ENCODE results near the gene MYL6B.
"Not testable (repeated sequence)": the region's sequence is repeated elsewhere in the genome, so short reads cannot be mapped to it uniquely, and the experiment has no call there.

MYL6B gene

GRCh38 chr12:56186957-56187356 lies 34.6 kb downstream of the MYL6B start:
- DNase-seq: no peak

GRCh38 chr12:56188131-56188777 lies 35.9 kb downstream of the MYL6B start:
- no peak for DNase-seq

GRCh38 chr12:56188778-56189098 lies 36.4 kb downstream of the MYL6B start:
- no peak for DNase-seq

GRCh38 chr12:56189099-56189917 lies 36.9 kb downstream of the MYL6B start, which contains the start of gene SMARCC2:
Gene SMARCC2 (minus strand): TSS chr12:56189483. CDS start chr12:56189461, 22 bp downstream.
- DNase-seq: peak; percentile 70

GRCh38 chr12:56189918-56190694 lies 37.7 kb downstream of the MYL6B start:
- peak; percentile 58 for DNase-seq

GRCh38 chr12:56190695-56191155 lies 38.3 kb downstream of the MYL6B start:
- no peak for DNase-seq

DNA sequence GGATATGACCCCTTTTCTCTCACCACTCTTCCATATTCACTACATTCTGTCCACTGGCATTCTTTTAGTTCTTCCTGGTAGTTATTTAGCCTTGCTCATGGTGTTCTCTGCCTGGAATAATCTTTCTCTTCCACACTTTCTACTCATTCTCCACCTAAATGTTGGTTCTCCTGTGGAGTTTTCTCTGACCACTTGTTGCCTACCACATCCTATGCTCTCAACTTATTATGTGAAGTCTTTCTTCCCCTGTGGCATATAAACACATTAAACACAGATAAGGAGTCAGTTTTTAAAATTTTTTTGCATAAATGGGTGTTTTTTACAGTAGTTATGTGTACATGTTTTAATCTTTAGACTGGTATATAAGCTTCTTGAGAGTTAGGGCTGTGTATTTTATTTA lies 40.2 kb downstream of the MYL6B start:
- no peak for DNase-seq

GRCh38 chr12:56193025-56193578 lies 40.7 kb downstream of the MYL6B start:
- DNase-seq: peak; percentile 14

GRCh38 chr12:56196818-56197550 lies 44.6 kb downstream of the MYL6B start:
- DNase-seq: not testable (repeated sequence)

DNA sequence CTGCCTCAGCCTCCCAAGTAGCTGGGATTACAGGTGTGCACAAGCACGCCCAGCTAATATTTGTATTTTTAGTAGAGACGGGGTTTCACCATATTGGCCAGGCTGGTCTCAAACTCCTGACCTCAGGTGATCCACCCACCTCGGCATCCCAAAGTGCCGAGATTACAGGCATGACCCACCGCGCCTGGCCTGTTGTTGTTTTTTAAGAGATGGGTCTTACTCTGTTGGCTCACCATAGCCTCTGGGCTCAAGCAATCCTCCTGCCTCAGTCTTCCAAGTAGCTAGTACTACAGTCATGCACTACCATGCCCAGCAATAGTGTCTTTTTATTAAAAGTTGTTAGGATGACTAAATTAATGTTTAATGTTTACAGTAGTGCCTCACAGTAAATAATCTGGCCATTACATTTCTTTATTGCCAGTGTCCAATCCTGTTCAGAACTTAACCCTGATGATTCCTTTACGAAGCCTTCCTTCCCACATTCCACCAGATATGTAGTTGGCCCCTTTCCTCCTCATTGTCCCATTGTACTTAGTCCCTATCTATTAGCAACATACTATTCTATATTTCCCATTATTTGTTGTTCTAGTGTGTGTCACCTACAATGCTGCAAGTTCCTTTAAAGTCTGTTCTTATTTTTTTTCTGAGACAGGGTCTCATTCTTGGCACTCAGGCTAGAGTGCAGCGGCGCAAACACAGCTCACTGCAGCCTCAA lies 45.7 kb downstream of the MYL6B start:
- DNase-seq: no peak

DNA sequence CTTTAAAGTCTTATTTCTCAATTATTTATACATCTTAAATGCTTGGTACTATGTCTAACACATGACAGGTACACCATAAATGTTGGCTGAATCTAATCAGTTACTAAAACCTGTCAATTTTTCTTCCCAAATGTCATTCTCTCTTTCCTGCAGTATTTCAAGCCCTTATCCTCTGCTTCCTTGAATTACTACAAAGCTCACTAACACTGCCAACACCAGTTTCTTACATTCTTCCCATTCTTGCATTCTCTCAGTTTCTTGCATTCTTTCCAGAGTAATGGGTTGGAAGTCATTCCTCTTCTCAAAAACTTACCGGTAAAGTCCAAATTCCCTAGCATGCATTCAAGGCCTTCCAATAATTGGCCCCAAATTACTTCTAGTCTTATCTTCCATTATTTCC lies 46.4 kb downstream of the MYL6B start:
- DNase-seq: no peak

GRCh38 chr12:56202366-56202765 lies 50.0 kb downstream of the MYL6B start:
- DNase-seq: no peak

GRCh38 chr12:56202838-56203237 lies 50.5 kb downstream of the MYL6B start:
- DNase-seq: no peak

DNA sequence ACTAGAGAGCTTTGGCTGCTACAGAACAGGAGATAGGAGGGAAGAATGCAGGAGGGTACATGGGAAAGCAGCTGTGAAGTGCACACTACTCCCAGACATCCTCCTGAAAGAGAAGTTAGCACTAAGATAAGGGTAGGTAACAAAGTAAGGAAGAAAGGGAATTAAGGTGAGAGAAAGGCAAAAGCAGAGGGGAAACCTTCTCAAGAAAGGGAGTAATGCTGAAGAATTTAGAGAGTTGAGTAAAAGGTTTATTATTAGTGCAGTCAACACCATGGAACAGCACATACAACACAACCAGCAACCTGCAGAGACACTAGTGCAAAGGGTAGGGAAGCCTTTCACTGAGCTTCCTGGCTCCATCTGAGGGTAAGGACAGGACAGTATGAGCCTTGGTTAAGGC lies 51.9 kb downstream of the MYL6B start:
- DNase-seq: no peak

GRCh38 chr12:56205445-56205844 lies 53.1 kb downstream of the MYL6B start:
- no peak for DNase-seq

DNA sequence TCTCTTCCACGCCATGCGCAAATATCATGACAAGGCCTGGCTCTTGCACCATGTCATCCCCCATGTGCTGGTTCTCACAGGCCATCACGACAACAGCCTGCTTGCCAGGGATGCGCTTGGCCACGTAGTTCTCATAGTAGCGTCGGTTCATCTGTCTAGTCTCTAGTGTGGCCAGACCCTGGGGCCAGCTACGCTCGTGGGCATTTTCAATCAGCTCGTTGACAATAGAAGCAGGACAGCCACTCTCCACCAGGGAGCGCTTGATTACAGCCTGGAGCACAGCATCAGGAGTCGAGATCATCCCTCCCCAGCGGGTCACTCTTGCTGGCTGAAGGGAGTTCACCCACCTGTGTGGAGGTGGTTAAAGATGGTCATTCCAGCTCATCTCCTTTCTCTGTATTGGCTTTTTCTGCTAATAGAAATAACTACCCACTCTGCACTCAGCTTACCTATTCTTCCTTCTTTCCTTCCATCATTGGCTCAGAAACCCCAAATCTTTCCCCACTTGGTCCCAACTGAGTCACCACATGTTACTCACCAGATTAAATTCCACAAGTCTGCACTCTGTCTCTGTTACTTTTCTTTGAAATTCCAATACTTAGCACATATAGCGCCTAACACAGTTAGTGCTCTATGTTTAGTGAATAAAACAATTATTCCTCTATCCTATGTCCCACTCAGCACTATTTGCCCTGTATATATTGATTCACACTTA lies 54.2 kb downstream of the MYL6B start:
- DNase-seq: no peak

Measured in NK-92 treated with Interleukin-12 subunit alpha and Interleukin-12 subunit beta, amount 100 ng/mL, for 24 hours (cell line).